ENCODE results near the gene KRTAP1-3.
"Not testable (repeated sequence)": the region's sequence is repeated elsewhere in the genome, so short reads cannot be mapped to it uniquely, and the experiment has no call there.

The KRTAP1-3 gene
- 0 reads per million in 2 donors for total RNA-seq

GRCh38 chr17:41034346-41034935, at the start of gene KRTAP1-3:
Gene KRTAP1-3 (minus strand): TSS chr17:41034874. CDS start chr17:41034821, 53 bp downstream.
- DNase-seq = not testable (repeated sequence)

- not testable (repeated sequence) for DNase-seq
Measured at GRCh38 chr17:41084100-41084856, 49.6 kb upstream of the KRTAP1-3 start, which contains the start of gene KRTAP4-7. Gene KRTAP4-7 (plus strand): TSS chr17:41084150. CDS start chr17:41084207, 57 bp downstream.

- not testable (repeated sequence) for DNase-seq
Measured at GRCh38 chr17:41083427-41083826, 48.8 kb upstream of the KRTAP1-3 start.

GRCh38 chr17:41082626-41083025, 48.0 kb upstream of the KRTAP1-3 start:
- no peak for DNase-seq

GRCh38 chr17:41076788-41077187, 42.1 kb upstream of the KRTAP1-3 start:
- no peak for DNase-seq

GRCh38 chr17:41073676-41074075, 39.0 kb upstream of the KRTAP1-3 start:
- DNase-seq = no peak

- DNase-seq = no peak
Measured at GRCh38 chr17:41071606-41072360, 37.1 kb upstream of the KRTAP1-3 start.

GRCh38 chr17:41069031-41069430, 34.4 kb upstream of the KRTAP1-3 start:
- DNase-seq = no peak

- no peak for DNase-seq
Measured at GRCh38 chr17:41067281-41067680, 32.6 kb upstream of the KRTAP1-3 start.

- no peak for DNase-seq
Measured at GRCh38 chr17:41065829-41066624, 31.4 kb upstream of the KRTAP1-3 start, which contains the start of gene KRTAP2-4. Gene KRTAP2-4 (minus strand): TSS chr17:41065879. CDS start chr17:41065845, 34 bp downstream.

- not testable (repeated sequence) for DNase-seq
Measured at GRCh38 chr17:41065016-41065689, 30.5 kb upstream of the KRTAP1-3 start.

GRCh38 chr17:41064301-41064700, 29.6 kb upstream of the KRTAP1-3 start:
- no peak for DNase-seq

- no peak for DNase-seq
Measured at GRCh38 chr17:41063449-41063848, 28.8 kb upstream of the KRTAP1-3 start.

- no peak for DNase-seq
Measured at GRCh38 chr17:41061964-41062363, 27.3 kb upstream of the KRTAP1-3 start.

- no peak for DNase-seq
Measured at GRCh38 chr17:41060052-41060604, 25.5 kb upstream of the KRTAP1-3 start, which contains the start of gene KRTAP2-3. Gene KRTAP2-3 (minus strand): TSS chr17:41060114. CDS start chr17:41060050, 64 bp downstream.

- DNase-seq = not testable (repeated sequence)
Measured at GRCh38 chr17:41059276-41060051, 24.8 kb upstream of the KRTAP1-3 start.

- no peak for DNase-seq
Measured at GRCh38 chr17:41058741-41059140, 24.1 kb upstream of the KRTAP1-3 start.

GRCh38 chr17:41057547-41057946, 22.9 kb upstream of the KRTAP1-3 start:
- DNase-seq = no peak

GRCh38 chr17:41055130-41055529, 20.5 kb upstream of the KRTAP1-3 start, which contains the start of gene KRTAP2-2:
Gene KRTAP2-2 (minus strand): TSS chr17:41055230. CDS start chr17:41055211, 19 bp downstream.
- DNase-seq = not testable (repeated sequence)

- not testable (repeated sequence) for DNase-seq
Measured at GRCh38 chr17:41054556-41054955, 19.9 kb upstream of the KRTAP1-3 start.

Data from T-helper 9 cell (primary cell).